Small intestine (tissue), 7 donors: ENCODE measurements around the gene PLCB2. TPM values are rescaled to one million over a fixed set of nuclear protein-coding genes. Genes with fewer than 3 reads are reported as not detected.
A peak's percentile ranks its signal among the peaks of the same experiment; 100 is the strongest.

ENCODE experiments used
- DNase-seq, 2 donors: peaks; one replicate each; pipeline versions ENCODE4 v3.0.0 to v3.0.0-alpha.2; 2013
- FAIRE-seq: peaks from 2 replicates; lab custom pipeline; 2012; peaks lifted over from hg19 to GRCh38; lab: Jason Lieb, UNC
- H3K27ac ChIP-seq, 3 donors: one replicate each; pipeline ENCODE4 v1.5.1; 2013; ENCODE audit warnings: low read length in 2 of 3, mild to moderate bottlenecking in 2 of 3, control low read depth in 1 of 3, inconsistent platforms in 1 of 3, low read depth in 1 of 3, moderate library complexity in 1 of 3
- H3K27me3 ChIP-seq, 3 donors: one replicate each; pipeline ENCODE4 v1.6.1; 2013; ENCODE audit warnings: low read length in 3 of 3, inconsistent platforms in 1 of 3; ENCODE audit not compliant: control insufficient read depth in 3 of 3, insufficient read depth in 3 of 3
- H3K36me3 ChIP-seq, 3 donors: one replicate each; pipeline ENCODE4 v1.6.1; 2013; ENCODE audit warnings: low read length in 3 of 3, inconsistent platforms in 1 of 3, low read depth in 1 of 3, mild to moderate bottlenecking in 1 of 3, moderate library complexity in 1 of 3; ENCODE audit not compliant: control insufficient read depth in 3 of 3, insufficient read depth in 2 of 3
- H3K4me1 ChIP-seq, 3 donors: one replicate each; pipeline ENCODE4 v1.6.1; 2013; ENCODE audit warnings: low read length in 2 of 3, inconsistent platforms in 1 of 3, low read depth in 1 of 3, mild to moderate bottlenecking in 1 of 3, moderate library complexity in 1 of 3; ENCODE audit not compliant: control insufficient read depth in 3 of 3, insufficient read depth in 2 of 3
- H3K4me3 ChIP-seq, 3 donors: one replicate each; pipeline ENCODE4 v1.5.1; 2013; ENCODE audit warnings: low read length in 3 of 3, control low read depth in 1 of 3, inconsistent platforms in 1 of 3, low read depth in 1 of 3, mild to moderate bottlenecking in 1 of 3, moderate library complexity in 1 of 3
- H3K9me3 ChIP-seq, 2 donors: one replicate each; pipeline ENCODE4 v1.6.1; 2013; ENCODE audit warnings: low read depth in 1 of 2, low read length in 1 of 2; ENCODE audit not compliant: control insufficient read depth in 2 of 2, insufficient read depth in 1 of 2
- WGBS, 3 donors: extraction: QIAGEN DNeasy Blood & Tissue Kit; methylation state at CpG; one replicate each; pipeline ENCODE4 v1.1.7; 2013; 5-methylcytosine and 5-hydroxymethylcytosine counted together
- polyA plus RNA-seq, 4 donors: library from polyadenylated mRNA; stranded (reverse) in 3 of 4; unstranded in 1 of 4; fragments of 200-250 nt in 3 of 4; fragments of 120-200 nt in 1 of 4; gene quantifications; one replicate each; pipeline versions ENCODE4 v1.2.1 to v1.2.3, GENCODE V29; 2013
- donor health status: healthy with polysubstance abuse.
- donor health status: control.
- donor health status: control.
- donor health status: Bipolar disorder and iron deficiency.
- donor health status: healthy.

Gene PLCB2
- polyA plus RNA-seq, 4 donors: 5.6 to 11.4 (median 7.8) TPM

GRCh38 chr15:40246496-40247280, 61.0 kb downstream of the PLCB2 start:
- Histone ChIP-seq H3K27me3 (no peaks in the 10 kb centered on the region), H3K4me3 (no peak overlapping the region), H3K36me3 (no peaks in the 10 kb centered on the region), H3K27ac (peak overlapping the region in 1 of 3 donors; percentile 36), H3K9me3 (no peaks in the 10 kb centered on the region), H3K4me1 (peaks cover 0 to 33% (median 0%) of the 10 kb centered on the region in 3 donors)
- 89 to 93% (median 90%) methylated on average over 8 of the region's 8 CpGs for WGBS, 3 donors
- DNase-seq (no peak), FAIRE-seq (no peak)

GRCh38 chr15:40245666-40246450, 61.9 kb downstream of the PLCB2 start:
- peaks cover 0 to 26% (median 0%) of the 10 kb centered on the region in 3 donors for H3K4me1 ChIP-seq
- H3K4me3 ChIP-seq: no peak overlapping the region
- H3K27me3 ChIP-seq: no peaks in the 10 kb centered on the region
- WGBS, 3 donors: 80 to 85% (median 84%) methylated on average over 9 of the region's 9 CpGs
- H3K9me3 ChIP-seq: no peaks in the 10 kb centered on the region
- H3K36me3 ChIP-seq: no peaks in the 10 kb centered on the region
- DNase-seq (peak in 1 of 2 donors; percentile 61), FAIRE-seq (no peak)
- H3K27ac ChIP-seq: peak overlapping the region in 1 of 3 donors; percentile 60

GRCh38 chr15:40244961-40245523, 62.7 kb downstream of the PLCB2 start:
- DNase-seq: peak; percentile 5 to 77
- Histone ChIP-seq H3K4me1 (peaks cover 0 to 24% (median 0%) of the 10 kb centered on the region in 3 donors), H3K36me3 (no peaks in the 10 kb centered on the region), H3K27me3 (no peaks in the 10 kb centered on the region), H3K27ac (peak overlapping the region in 1 of 3 donors; percentile 60), H3K4me3 (no peak overlapping the region), H3K9me3 (no peaks in the 10 kb centered on the region)
- WGBS, 3 donors: 64 to 68% (median 67%) methylated on average over 5 of the region's 5 CpGs
- FAIRE-seq: no peak

- peaks cover 0 to 36% (median 0%) of the 10 kb centered on the region in 3 donors for H3K4me1 ChIP-seq
- no peak overlapping the region for H3K4me3 ChIP-seq
- 77 to 81% (median 81%) methylated on average over 9 of the region's 9 CpGs for WGBS, 3 donors
- no peak overlapping the region for H3K27ac ChIP-seq
- FAIRE-seq (no peak), DNase-seq (no peak)
- peaks cover 0 to 13% (median 0%) of the 10 kb centered on the region in 3 donors for H3K27me3 ChIP-seq
- H3K36me3 ChIP-seq: no peaks in the 10 kb centered on the region
- no peaks in the 10 kb centered on the region for H3K9me3 ChIP-seq
Observed at GRCh38 chr15:40243126-40243810, 64.5 kb downstream of the PLCB2 start.

- Histone ChIP-seq H3K4me1 (peaks cover 0 to 37% (median 0%) of the 10 kb centered on the region in 3 donors), H3K36me3 (no peaks in the 10 kb centered on the region), H3K4me3 (no peak overlapping the region), H3K27ac (no peak overlapping the region), H3K9me3 (no peaks in the 10 kb centered on the region), H3K27me3 (peaks cover 0 to 17% (median 0%) of the 10 kb centered on the region in 3 donors)
- FAIRE-seq: no peak
- 91 to 96% (median 93%) methylated on average over 5 of the region's 5 CpGs for WGBS, 3 donors
- no peak for DNase-seq
Observed at GRCh38 chr15:40242601-40243000, 65.1 kb downstream of the PLCB2 start.

- WGBS, 3 donors: 89 to 94% (median 91%) methylated on average over 10 of the region's 10 CpGs
- Histone ChIP-seq H3K4me3 (no peak overlapping the region), H3K36me3 (no peaks in the 10 kb centered on the region), H3K4me1 (peaks cover 0 to 37% (median 0%) of the 10 kb centered on the region in 3 donors), H3K27me3 (peaks cover 0 to 17% (median 0%) of the 10 kb centered on the region in 3 donors), H3K9me3 (no peaks in the 10 kb centered on the region), H3K27ac (no peak overlapping the region)
- FAIRE-seq (no peak), DNase-seq (no peak)
Observed at GRCh38 chr15:40242213-40242599, 65.5 kb downstream of the PLCB2 start.

GRCh38 chr15:40241269-40242212, 66.2 kb downstream of the PLCB2 start:
- no peak overlapping the region for H3K4me3 ChIP-seq
- H3K36me3 ChIP-seq: no peaks in the 10 kb centered on the region
- H3K4me1 ChIP-seq: peaks cover 0 to 32% (median 0%) of the 10 kb centered on the region in 3 donors
- no peak overlapping the region for H3K27ac ChIP-seq
- no peak for DNase-seq
- H3K27me3 ChIP-seq: peaks cover 0 to 17% (median 0%) of the 10 kb centered on the region in 3 donors
- H3K9me3 ChIP-seq: no peaks in the 10 kb centered on the region
- no peak for FAIRE-seq
- 89 to 90% (median 90%) methylated on average over 14 of the region's 14 CpGs for WGBS, 3 donors
